ENCODE measurements around the gene KCTD1. TPM values are rescaled to one million over a fixed set of nuclear protein-coding genes. Genes with fewer than 3 reads are reported as not detected.
"Not testable (repeated sequence)": the region's sequence is repeated elsewhere in the genome, so short reads cannot be mapped to it uniquely, and the experiment has no call there.

The KCTD1 gene
- total RNA-seq, 1 donor from 2014 or later = 17.1 TPM

DNA sequence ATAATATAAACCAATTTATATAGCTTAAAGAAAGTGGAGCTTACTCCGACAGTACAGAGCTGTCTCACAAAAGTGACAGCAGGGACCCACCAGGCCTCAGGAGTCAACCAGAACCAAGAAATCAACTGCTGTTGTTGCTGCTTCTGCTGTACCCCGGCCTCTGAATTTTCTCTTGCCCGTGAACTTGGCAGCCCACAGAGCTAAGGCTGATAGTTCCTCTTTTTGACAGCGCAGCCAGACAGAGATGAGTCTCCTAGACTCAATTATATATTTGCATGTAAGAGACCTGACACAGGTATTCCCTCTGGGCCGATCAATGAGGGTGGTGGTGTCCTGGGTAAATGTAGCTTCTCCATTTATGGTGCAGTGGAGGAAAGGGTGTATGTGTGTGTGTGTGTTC is 109.4 kb downstream of the KCTD1 start:
- H3K4me1 ChIP-seq = peaks cover 14% of the 10 kb centered on the region
- no peak for DNase-seq (ENCODE audit: low spot score)

GRCh38 chr18:26437634-26438033 is 110.7 kb downstream of the KCTD1 start:
- H4K20me1 ChIP-seq (ENCODE audit: low read depth); H3K27me3 Mint-ChIP-seq (ENCODE audit: insufficient read depth, low read depth); H3K4me2 ChIP-seq; H2AFZ ChIP-seq (replicated peaks); H3K79me2 ChIP-seq (ENCODE audit: low read depth); H3K36me3 Mint-ChIP-seq; H3K4me3 Mint-ChIP-seq; H3K4me3 ChIP-seq; H3K27ac Mint-ChIP-seq; H3K36me3 ChIP-seq; H3K9me3 ChIP-seq (ENCODE audit: low read depth); DNase-seq (ENCODE audit: low spot score); H3K27ac ChIP-seq; H3K9ac ChIP-seq; H3F3A ChIP-seq (ENCODE audit: low read depth); H3K9me3 Mint-ChIP-seq; H3K27me3 ChIP-seq: not testable (repeated sequence)
- peaks cover 20% of the 10 kb centered on the region for H3K4me1 Mint-ChIP-seq
- peaks cover 14% of the 10 kb centered on the region for H3K4me1 ChIP-seq

More for the DNA sequence above, 109.4 kb downstream of the KCTD1 start:
- Mint-ChIP-seq H3K36me3 (no peaks in the 10 kb centered on the region), H3K4me3 (no peak overlapping the region), H3K27me3 (ENCODE audit: insufficient read depth, low read depth) (peaks cover 6% of the 10 kb centered on the region), H3K4me1 (peaks cover 20% of the 10 kb centered on the region), H3K9me3 (peaks cover 2% of the 10 kb centered on the region), H3K27ac (no peak overlapping the region)
- no peak overlapping the region for H3K9ac ChIP-seq
- H2AFZ ChIP-seq (replicated peaks) = no peak overlapping the region
- H3K36me3 ChIP-seq = no peaks in the 10 kb centered on the region
- H3K27me3 ChIP-seq = no peaks in the 10 kb centered on the region
- H3K27ac ChIP-seq = no peak overlapping the region
- H3F3A ChIP-seq (ENCODE audit: low read depth) = no peaks in the 10 kb centered on the region
- TF ChIP-seq CTCF (IDR thresholded peaks at IDR 0.05) = no peak
- no peak for TF ChIP-seq EZH2 (IDR thresholded peaks at IDR 0.05)
- no peak for TF ChIP-seq EZH2phosphoT487 (IDR thresholded peaks at IDR 0.05)
- H3K4me2 ChIP-seq = no peak overlapping the region
- no peaks in the 10 kb centered on the region for H4K20me1 ChIP-seq (ENCODE audit: low read depth)
- H3K9me3 ChIP-seq (ENCODE audit: low read depth) = peaks cover 7% of the 10 kb centered on the region
- H3K4me3 ChIP-seq = no peak overlapping the region
- no peaks in the 10 kb centered on the region for H3K79me2 ChIP-seq (ENCODE audit: low read depth)

DNA sequence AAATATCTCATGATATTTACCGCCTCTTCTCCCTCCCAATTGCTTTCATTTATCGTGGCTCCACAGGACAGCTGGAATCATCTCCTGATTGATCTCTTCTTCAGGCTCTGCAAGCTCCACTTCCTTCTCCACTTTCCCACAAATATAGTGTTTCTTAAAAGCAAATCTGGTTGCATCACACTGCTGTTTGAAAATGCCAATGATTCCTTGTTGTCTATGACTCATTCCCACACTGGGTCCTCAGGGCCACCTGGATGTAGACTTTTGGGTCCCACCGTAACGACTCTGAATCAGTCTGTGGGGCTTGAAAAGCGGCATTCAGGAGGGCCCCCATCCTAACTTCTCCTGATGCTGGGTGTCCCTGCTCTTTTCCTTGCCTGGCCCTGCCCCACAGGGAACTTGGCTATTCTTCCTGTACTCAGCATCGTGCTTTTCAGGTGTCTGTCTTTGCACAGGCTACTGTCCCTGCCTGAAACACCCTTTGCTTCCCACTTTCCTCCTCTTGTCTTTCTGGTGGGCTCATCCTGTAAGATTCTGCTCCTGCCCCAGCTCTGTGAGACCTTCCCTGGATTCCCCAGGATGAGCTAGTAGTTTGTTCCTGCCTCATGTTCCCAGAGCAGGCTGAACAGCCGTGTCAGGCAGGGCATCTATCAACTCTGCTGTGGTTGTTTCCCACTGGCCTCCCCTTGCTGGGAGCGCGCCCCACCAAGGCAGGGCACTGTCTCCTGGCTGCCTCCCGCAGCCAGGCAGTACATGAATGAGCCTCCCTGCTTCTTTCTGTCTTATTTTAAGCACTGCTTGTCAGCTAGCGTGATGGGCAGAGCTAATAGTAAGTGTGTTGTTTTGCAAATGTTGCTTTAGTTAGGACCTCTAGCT is 111.9 kb downstream of the KCTD1 start:
- H3K27ac Mint-ChIP-seq = no peak overlapping the region
- H3K4me1 ChIP-seq = peaks cover 3% of the 10 kb centered on the region
- TF ChIP-seq CTCF (IDR thresholded peaks at IDR 0.05) (no peak), EZH2phosphoT487 (IDR thresholded peaks at IDR 0.05) (no peak), EZH2 (IDR thresholded peaks at IDR 0.05) (no peak)
- no peak overlapping the region for H3K4me3 Mint-ChIP-seq
- H3K9me3 ChIP-seq (ENCODE audit: low read depth) = no peaks in the 10 kb centered on the region
- no peaks in the 10 kb centered on the region for H3K36me3 Mint-ChIP-seq
- no peak overlapping the region for H3K9ac ChIP-seq
- no peaks in the 10 kb centered on the region for H3F3A ChIP-seq (ENCODE audit: low read depth)
- no peaks in the 10 kb centered on the region for H3K9me3 Mint-ChIP-seq
- peaks cover 15% of the 10 kb centered on the region for H3K4me1 Mint-ChIP-seq
- DNase-seq (ENCODE audit: low spot score) = no peak
- no peak overlapping the region for H3K4me2 ChIP-seq
- no peaks in the 10 kb centered on the region for H4K20me1 ChIP-seq (ENCODE audit: low read depth)
- H3K27me3 ChIP-seq = no peaks in the 10 kb centered on the region
- H3K27me3 Mint-ChIP-seq (ENCODE audit: insufficient read depth, low read depth) = peaks cover 5% of the 10 kb centered on the region
- no peaks in the 10 kb centered on the region for H3K79me2 ChIP-seq (ENCODE audit: low read depth)
- no peak overlapping the region for H3K27ac ChIP-seq
- H2AFZ ChIP-seq (replicated peaks) = no peak overlapping the region
- no peak overlapping the region for H3K4me3 ChIP-seq
- H3K36me3 ChIP-seq = no peaks in the 10 kb centered on the region

GRCh38 chr18:26435415-26436095 is 112.8 kb downstream of the KCTD1 start:
- TF ChIP-seq EZH2phosphoT487 (IDR thresholded peaks at IDR 0.05) (no peak), CTCF (IDR thresholded peaks at IDR 0.05) (no peak), EZH2 (IDR thresholded peaks at IDR 0.05) (no peak)
- Histone ChIP-seq H3F3A (ENCODE audit: low read depth) (no peaks in the 10 kb centered on the region), H3K27me3 (no peaks in the 10 kb centered on the region), H3K27ac (no peak overlapping the region), H3K9ac (no peak overlapping the region), H3K4me2 (no peak overlapping the region), H3K9me3 (ENCODE audit: low read depth) (no peaks in the 10 kb centered on the region), H4K20me1 (ENCODE audit: low read depth) (no peaks in the 10 kb centered on the region), H3K79me2 (ENCODE audit: low read depth) (no peaks in the 10 kb centered on the region), H3K4me1 (no peaks in the 10 kb centered on the region), H3K4me3 (no peak overlapping the region), H3K36me3 (no peaks in the 10 kb centered on the region), H2AFZ (replicated peaks) (no peak overlapping the region)
- no peak overlapping the region for H3K4me3 Mint-ChIP-seq
- no peaks in the 10 kb centered on the region for H3K9me3 Mint-ChIP-seq
- peaks cover 12% of the 10 kb centered on the region for H3K4me1 Mint-ChIP-seq
- H3K27ac Mint-ChIP-seq = no peak overlapping the region
- H3K27me3 Mint-ChIP-seq (ENCODE audit: insufficient read depth, low read depth) = peaks cover 5% of the 10 kb centered on the region
- no peaks in the 10 kb centered on the region for H3K36me3 Mint-ChIP-seq
- DNase-seq (ENCODE audit: low spot score) = no peak

All from neural progenitor cell (in vitro differentiated cells).